Mesenchymal stem cell (in vitro differentiated cells and primary cell): ENCODE measurements around the gene KIAA1671.

Experiments used
- DNase-seq: peaks from one replicate; pipeline ENCODE4 v3.0.0-alpha.2; 2013
- H2AFZ ChIP-seq: one replicate; pipeline ENCODE4 v1.6.1; 2013; ENCODE audit warnings: low read depth, mild to moderate bottlenecking, control low read depth, inconsistent platforms, low read length, moderate library complexity
- H2AK5ac ChIP-seq: 2 replicates; pipeline ENCODE4 v1.6.1; 2013; ENCODE audit warnings: low read length, moderate library complexity, mild to moderate bottlenecking, inconsistent platforms; ENCODE audit not compliant: severe bottlenecking
- H2BK120ac ChIP-seq: one replicate; pipeline ENCODE4 v1.6.1; 2013; ENCODE audit warnings: low read depth, mild to moderate bottlenecking, inconsistent platforms, low read length, moderate library complexity
- H2BK12ac ChIP-seq, 2 experiments: one replicate each; pipeline ENCODE4 v1.6.1; 2013; ENCODE audit warnings: inconsistent platforms in 2 of 2, low read length in 2 of 2, mild to moderate bottlenecking in 2 of 2, moderate library complexity in 2 of 2, control low read depth in 1 of 2
- H2BK15ac ChIP-seq: one replicate; pipeline ENCODE4 v1.6.1; 2013; ENCODE audit warnings: mild to moderate bottlenecking, low read depth, inconsistent platforms; ENCODE audit not compliant: poor library complexity, severe bottlenecking
- H2BK5ac ChIP-seq: 2 replicates; pipeline ENCODE4 v1.6.1; 2013; ENCODE audit warnings: low read depth, mild to moderate bottlenecking, low read length, control low read depth, inconsistent platforms; ENCODE audit not compliant: poor library complexity, severe bottlenecking
- H3K14ac ChIP-seq, 2 experiments: one replicate each; pipeline ENCODE4 v1.6.1; 2013; ENCODE audit warnings: inconsistent platforms in 2 of 2, low read length in 2 of 2, control low read depth in 1 of 2, mild to moderate bottlenecking in 1 of 2, moderate library complexity in 1 of 2
- H3K18ac ChIP-seq, 2 experiments: one replicate each; pipeline ENCODE4 v1.6.1; 2013; ENCODE audit warnings: inconsistent platforms in 2 of 2, low read length in 2 of 2, control low read depth in 1 of 2, low read depth in 1 of 2, mild to moderate bottlenecking in 1 of 2
- H3K23ac ChIP-seq, 2 experiments: one replicate each; pipeline ENCODE4 v1.6.1; 2013; ENCODE audit warnings: inconsistent platforms in 2 of 2, low read length in 2 of 2, mild to moderate bottlenecking in 2 of 2, moderate library complexity in 2 of 2, control low read depth in 1 of 2
- H3K27ac ChIP-seq: 2 replicates; pipeline ENCODE4 v1.5.1; 2013; ENCODE audit warnings: mild to moderate bottlenecking, moderate library complexity, low read length, control low read depth, inconsistent platforms; ENCODE audit not compliant: poor library complexity, severe bottlenecking
- H3K27me3 ChIP-seq, 2 experiments: 2 replicates each; pipeline versions ENCODE4 v1.6.1 to v1.7.0; 2013; ENCODE audit warnings: low read length in 2 of 2, mild to moderate bottlenecking in 2 of 2, moderate library complexity in 2 of 2, control low read depth in 1 of 2, inconsistent platforms in 1 of 2; ENCODE audit not compliant: control insufficient read depth in 1 of 2, insufficient read depth in 1 of 2
- H3K36me3 ChIP-seq, 2 experiments: 2 replicates each; pipeline versions ENCODE4 v1.6.1 to v1.7.0; 2013; ENCODE audit warnings: low read length in 2 of 2, control low read depth in 1 of 2, inconsistent platforms in 1 of 2, low read depth in 1 of 2, mild to moderate bottlenecking in 1 of 2; ENCODE audit not compliant: insufficient read depth in 2 of 2, control insufficient read depth in 1 of 2
- H3K4ac ChIP-seq, 2 experiments: one replicate each; pipeline ENCODE4 v1.6.1; 2013; ENCODE audit warnings: inconsistent platforms in 2 of 2, low read length in 2 of 2, mild to moderate bottlenecking in 2 of 2, moderate library complexity in 2 of 2, control low read depth in 1 of 2, low read depth in 1 of 2
- H3K4me1 ChIP-seq: 2 replicates; pipeline ENCODE4 v1.6.1; 2013; ENCODE audit warnings: low read depth, low read length, control low read depth; ENCODE audit not compliant: control insufficient read depth, insufficient read depth
- H3K4me2 ChIP-seq: 2 replicates; pipeline ENCODE4 v1.6.1; 2013; ENCODE audit warnings: low read length, mild to moderate bottlenecking, inconsistent platforms; ENCODE audit not compliant: poor library complexity, severe bottlenecking
- H3K4me3 ChIP-seq, 2 experiments: 2 replicates each; pipeline versions ENCODE4 v1.5.1 to v1.7.0; 2013; ENCODE audit warnings: low read length in 2 of 2, mild to moderate bottlenecking in 2 of 2, control low read depth in 1 of 2, low read depth in 1 of 2; ENCODE audit not compliant: insufficient read depth in 1 of 2
- H3K79me1 ChIP-seq: replicated peaks from 2 replicates; pipeline ENCODE4 v1.6.1; 2013; ENCODE audit warnings: mild to moderate bottlenecking, control low read depth, low read length, inconsistent platforms; ENCODE audit not compliant: poor library complexity, severe bottlenecking
- H3K9ac ChIP-seq: 2 replicates; pipeline ENCODE4 v1.7.0; 2013; ENCODE audit warnings: mild to moderate bottlenecking, low read length, moderate library complexity
- H3K9me3 ChIP-seq: 2 replicates; pipeline ENCODE4 v1.7.0; 2013; ENCODE audit warnings: mild to moderate bottlenecking, low read length; ENCODE audit not compliant: control insufficient read depth
- H4K8ac ChIP-seq: one replicate; pipeline ENCODE4 v1.6.1; 2013; ENCODE audit warnings: inconsistent platforms, mild to moderate bottlenecking, low read length, moderate library complexity
- H4K91ac ChIP-seq: one replicate; pipeline ENCODE4 v1.6.1; 2013; ENCODE audit warnings: mild to moderate bottlenecking, low read length, inconsistent platforms
- WGBS: methylation state at CpG from one replicate; pipeline ENCODE4 v1.1.7; 2013; ENCODE audit warnings: mixed read lengths; 5-methylcytosine and 5-hydroxymethylcytosine counted together

The KIAA1671 gene

GRCh38 chr22:25199731-25200520, 247.4 kb downstream of the KIAA1671 start, which contains the start of gene CRYBB3:
TSS of gene CRYBB3 (plus strand) at chr22:25199858. CDS start at chr22:25201397, 1,539 bp downstream.
- Histone ChIP-seq H3K18ac (no peak within 1 kb of the TSS), H3K4me2 (no peak within 1 kb of the TSS), H2BK5ac (no peak within 1 kb of the TSS), H4K8ac (no peak within 1 kb of the TSS), H3K23ac (no peak within 1 kb of the TSS), H2AK5ac (no peak within 1 kb of the TSS), H3K9me3 (no peaks in the 10 kb centered on the region), H2BK12ac (no peak within 1 kb of the TSS), H3K4ac (no peak within 1 kb of the TSS), H2BK15ac (no peak within 1 kb of the TSS), H3K4me3 (no peak within 1 kb of the TSS), H3K36me3 (peaks cover 0 to 2% of the 10 kb centered on the region in 2 experiments), H4K91ac (no peak within 1 kb of the TSS), H3K27ac (no peak within 1 kb of the TSS), H2BK120ac (no peak within 1 kb of the TSS), H3K9ac (no peak within 1 kb of the TSS), H3K79me1 (no peaks in the 10 kb centered on the region), H3K27me3 (peaks cover 0 to 5% of the 10 kb centered on the region in 2 experiments), H3K14ac (no peak within 1 kb of the TSS), H2AFZ (no peak within 1 kb of the TSS), H3K4me1 (peaks cover 1% of the 10 kb centered on the region)
- DNase-seq = no peak
- WGBS = 85% methylated on average over 17 of the region's 17 CpGs

DNA sequence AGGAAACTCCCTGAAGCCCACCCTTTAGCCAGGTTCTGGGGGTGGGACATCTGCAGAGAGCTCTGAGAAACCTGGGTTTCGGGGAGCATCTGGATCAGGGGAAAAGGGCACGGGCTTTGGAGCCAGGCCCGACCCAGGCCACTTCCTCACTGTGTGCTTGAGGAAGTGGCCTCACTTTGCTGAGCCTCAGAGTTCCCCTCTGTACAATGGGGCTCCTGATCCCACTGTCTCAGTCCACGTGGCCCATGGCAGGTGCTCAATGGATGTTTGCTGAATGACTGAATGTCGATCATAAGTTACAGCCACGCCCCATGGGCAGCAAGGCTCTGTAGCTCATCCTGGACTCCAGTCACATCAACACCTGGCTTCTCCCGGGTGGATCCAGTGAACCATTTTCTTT, 248.5 kb downstream of the KIAA1671 start:
- Histone ChIP-seq H3K36me3 (peaks cover 0 to 2% of the 10 kb centered on the region in 2 experiments), H3K27ac (no peak overlapping the region), H2AFZ (no peak overlapping the region), H3K4ac (no peak overlapping the region), H3K4me2 (no peak overlapping the region), H3K9ac (no peak overlapping the region), H3K27me3 (peaks cover 0 to 5% of the 10 kb centered on the region in 2 experiments), H2BK12ac (peak overlapping the region in 1 of 2 experiments; percentile 31), H4K8ac (no peak overlapping the region), H2BK120ac (no peak overlapping the region), H3K4me3 (no peak overlapping the region), H3K79me1 (no peaks in the 10 kb centered on the region), H3K9me3 (no peaks in the 10 kb centered on the region), H3K14ac (no peak overlapping the region), H2BK5ac (no peak overlapping the region), H3K18ac (no peak overlapping the region), H3K23ac (no peak overlapping the region), H3K4me1 (peaks cover 1% of the 10 kb centered on the region), H4K91ac (no peak overlapping the region), H2BK15ac (no peak overlapping the region), H2AK5ac (no peak overlapping the region)
- DNase-seq = no peak
- 85% methylated on average over 7 of the region's 7 CpGs for WGBS

DNA sequence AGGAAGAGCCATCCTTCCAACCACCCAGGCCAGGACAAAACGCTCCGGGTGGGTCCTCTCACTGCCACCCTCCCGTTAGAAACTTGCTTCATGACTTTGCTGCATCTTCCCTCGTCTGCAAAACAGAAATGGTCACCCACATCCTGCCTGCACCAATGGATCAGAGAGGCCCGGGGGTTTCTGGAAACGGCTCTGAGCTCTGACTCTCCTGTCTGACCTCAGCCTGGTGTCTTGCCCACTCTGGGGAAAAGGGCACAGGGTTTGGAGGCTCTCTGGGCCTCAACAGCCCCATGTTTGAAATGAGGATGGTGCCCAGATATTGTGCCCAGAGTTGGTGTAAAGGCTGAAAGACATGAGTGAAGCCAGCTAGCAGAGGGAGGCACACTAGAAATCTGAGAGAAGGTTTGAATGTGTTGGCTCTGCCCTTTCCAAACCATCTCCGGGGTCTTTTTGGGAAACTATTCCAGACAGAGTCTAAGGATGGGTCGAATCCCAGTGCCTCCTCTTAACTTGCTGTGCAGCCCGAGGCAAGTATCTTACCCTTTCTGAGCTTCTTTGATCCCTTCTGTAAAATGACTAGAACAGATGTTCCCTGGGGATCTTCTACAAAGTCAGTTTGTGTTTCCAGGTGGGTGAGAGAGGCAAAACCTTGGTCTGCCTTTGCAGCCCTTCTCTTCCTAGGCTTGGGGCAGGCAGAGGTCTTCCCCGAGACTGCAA, 249.2 kb downstream of the KIAA1671 start:
- Histone ChIP-seq H2BK120ac (no peak overlapping the region), H3K4me3 (no peak overlapping the region), H2AFZ (no peak overlapping the region), H3K4me1 (peaks cover 1% of the 10 kb centered on the region), H3K23ac (no peak overlapping the region), H3K18ac (no peak overlapping the region), H3K4me2 (no peak overlapping the region), H2BK5ac (no peak overlapping the region), H3K9ac (no peak overlapping the region), H3K79me1 (no peaks in the 10 kb centered on the region), H3K9me3 (no peaks in the 10 kb centered on the region), H3K27ac (no peak overlapping the region), H2AK5ac (no peak overlapping the region), H3K14ac (no peak overlapping the region), H4K91ac (no peak overlapping the region), H3K27me3 (peaks cover 0 to 5% of the 10 kb centered on the region in 2 experiments), H3K4ac (no peak overlapping the region), H2BK15ac (no peak overlapping the region), H3K36me3 (peaks cover 0 to 2% of the 10 kb centered on the region in 2 experiments), H2BK12ac (no peak overlapping the region), H4K8ac (no peak overlapping the region)
- 81% methylated on average over 9 of the region's 10 CpGs for WGBS
- no peak for DNase-seq

DNA sequence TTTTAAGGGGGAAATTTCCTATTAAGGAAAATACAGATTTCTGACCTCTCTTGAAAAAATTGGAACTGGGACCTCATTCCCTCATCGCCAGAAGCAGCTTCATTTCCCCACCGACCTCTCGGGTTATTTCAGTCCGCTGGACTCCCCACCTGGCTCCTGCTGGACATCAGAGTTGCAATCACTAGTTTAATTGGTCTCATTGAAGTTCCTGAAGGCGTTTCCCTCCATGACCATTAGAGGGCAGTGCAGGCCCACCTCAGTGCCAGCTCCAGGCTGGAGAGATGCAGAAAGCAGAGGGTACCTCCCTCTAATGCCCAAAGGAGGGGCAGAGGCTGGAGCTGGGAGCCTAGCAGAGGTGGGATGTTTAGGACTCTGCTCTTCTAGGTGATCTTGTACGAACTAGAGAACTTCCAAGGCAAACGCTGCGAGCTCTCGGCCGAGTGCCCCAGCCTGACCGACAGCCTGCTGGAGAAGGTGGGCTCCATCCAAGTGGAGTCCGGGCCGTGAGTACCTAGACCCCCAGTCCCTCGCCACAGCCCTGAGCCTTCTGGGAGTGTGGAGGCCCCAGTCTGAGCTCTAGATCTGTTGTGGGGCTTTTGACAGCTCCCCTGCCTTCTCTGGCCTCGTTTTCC, 249.9 kb downstream of the KIAA1671 start:
- Histone ChIP-seq H3K23ac (no peak overlapping the region), H3K14ac (no peak overlapping the region), H2BK120ac (no peak overlapping the region), H3K18ac (no peak overlapping the region), H3K36me3 (peaks cover 0 to 2% of the 10 kb centered on the region in 2 experiments), H2AFZ (no peak overlapping the region), H3K4me3 (no peak overlapping the region), H2BK12ac (no peak overlapping the region), H2AK5ac (no peak overlapping the region), H4K91ac (no peak overlapping the region), H2BK15ac (no peak overlapping the region), H3K4ac (no peak overlapping the region), H3K9me3 (no peaks in the 10 kb centered on the region), H4K8ac (no peak overlapping the region), H3K79me1 (no peaks in the 10 kb centered on the region), H3K27ac (no peak overlapping the region), H2BK5ac (no peak overlapping the region), H3K4me1 (peaks cover under 1% of the 10 kb centered on the region), H3K27me3 (peaks cover 0 to 5% of the 10 kb centered on the region in 2 experiments), H3K4me2 (no peak overlapping the region), H3K9ac (no peak overlapping the region)
- WGBS = 63% methylated on average over 15 of the region's 15 CpGs
- DNase-seq = peak; percentile 60
